Raji (cell line): Measurements from ENCODE around the gene ANKS1A.

ENCODE experiments used
- POLR2A ChIP-seq: IDR thresholded peaks from 2 replicates; pipeline ENCODE4 v1.6.1; 2011; ENCODE audit warnings: low read depth, low read length, control low read depth; ENCODE audit not compliant: insufficient read depth

Gene ANKS1A

DNA sequence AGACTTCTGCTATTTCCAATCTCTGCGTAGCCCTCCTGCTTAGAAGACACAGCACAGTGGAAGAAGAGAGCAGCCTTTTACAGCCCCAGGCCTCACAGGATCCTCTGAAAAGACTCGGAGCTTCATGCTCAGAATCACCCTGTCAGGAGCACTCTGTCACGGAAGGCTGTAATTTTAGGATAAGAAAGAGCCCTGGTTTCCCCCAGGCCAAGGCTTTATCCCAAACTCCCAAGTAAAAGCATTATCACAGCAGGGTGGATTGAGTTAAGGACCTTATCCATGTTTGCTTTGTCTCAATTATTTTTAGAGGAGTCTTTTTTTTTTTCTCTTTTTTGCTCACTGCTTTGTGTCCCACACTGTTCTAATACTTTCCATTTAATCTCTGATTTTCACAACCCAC, 39.2 kb downstream of the ANKS1A start:
- no peak for TF ChIP-seq POLR2A

DNA sequence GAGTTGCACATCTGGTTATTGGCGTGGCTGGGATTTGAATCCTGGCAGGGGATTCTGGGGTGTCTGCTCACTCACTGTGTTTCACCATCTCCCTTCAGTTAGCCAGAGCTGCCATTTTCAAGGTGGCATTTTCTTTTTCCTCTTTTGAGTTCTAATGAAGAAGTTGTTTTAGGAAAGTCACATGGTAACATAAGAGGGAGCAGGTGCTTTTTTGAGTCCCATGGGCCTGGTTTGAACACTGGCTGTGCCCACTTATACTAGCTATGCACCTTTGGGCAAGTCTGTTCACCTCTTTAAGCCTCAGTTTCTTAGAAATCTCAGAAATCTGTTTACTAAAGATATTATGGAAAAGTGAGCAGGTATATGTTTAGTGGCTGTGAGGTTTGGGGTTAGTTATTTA, 39.6 kb downstream of the ANKS1A start:
- TF ChIP-seq POLR2A: no peak

DNA sequence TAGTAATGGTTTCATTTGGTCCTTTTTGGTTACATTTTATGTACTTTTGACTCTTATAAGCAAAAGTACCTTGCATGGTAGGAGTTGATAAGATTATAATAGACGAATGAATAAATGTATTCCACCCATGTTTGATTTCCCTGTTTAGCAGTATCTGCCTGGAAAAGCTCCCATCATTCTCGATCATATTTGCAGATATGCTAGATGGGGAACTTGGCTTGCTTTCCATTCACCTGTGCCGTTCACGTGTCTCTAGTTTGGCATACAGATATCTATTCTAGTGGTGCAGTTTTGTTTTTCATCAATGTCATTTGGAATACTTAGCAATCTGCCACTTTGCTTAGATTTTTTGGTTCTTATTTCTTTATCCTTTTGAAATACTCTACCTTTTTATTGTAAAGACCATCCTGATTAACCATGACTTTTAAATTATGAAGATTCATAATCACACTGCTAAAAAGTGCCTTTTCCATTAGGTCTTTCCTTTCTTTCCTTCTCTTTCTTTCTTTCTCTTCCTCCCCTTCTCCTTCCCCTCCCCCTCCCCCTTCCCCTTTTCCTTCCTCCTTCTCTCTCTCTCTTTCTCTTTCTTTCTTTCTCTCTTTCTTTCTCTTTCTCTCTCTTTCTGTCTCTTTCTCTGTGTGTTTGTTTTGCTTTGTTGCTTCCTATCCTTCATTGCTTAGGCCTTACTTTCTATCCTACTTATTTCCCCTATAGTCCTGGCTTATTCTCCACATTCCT, 40.4 kb downstream of the ANKS1A start:
- TF ChIP-seq POLR2A: no peak

DNA sequence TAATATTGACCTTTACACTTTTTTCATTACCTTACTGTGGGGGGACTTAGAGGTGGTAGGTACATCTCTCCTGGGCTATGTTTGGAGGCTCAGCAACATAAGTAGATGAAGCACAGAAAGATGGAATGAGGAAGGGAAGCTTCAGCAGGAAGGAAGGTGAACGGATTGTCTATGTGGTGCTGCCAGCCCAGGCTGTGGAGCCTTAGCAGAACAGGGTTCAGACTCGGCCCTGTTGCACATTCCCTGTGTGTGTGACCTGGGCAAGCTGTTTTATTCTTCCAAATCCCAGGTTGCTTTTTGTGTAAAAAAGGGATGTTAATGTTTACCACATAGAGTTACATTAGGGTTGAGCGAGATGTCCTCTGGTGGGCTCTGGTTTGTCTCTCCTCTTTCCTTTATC, 41.2 kb downstream of the ANKS1A start:
- TF ChIP-seq POLR2A: no peak

DNA sequence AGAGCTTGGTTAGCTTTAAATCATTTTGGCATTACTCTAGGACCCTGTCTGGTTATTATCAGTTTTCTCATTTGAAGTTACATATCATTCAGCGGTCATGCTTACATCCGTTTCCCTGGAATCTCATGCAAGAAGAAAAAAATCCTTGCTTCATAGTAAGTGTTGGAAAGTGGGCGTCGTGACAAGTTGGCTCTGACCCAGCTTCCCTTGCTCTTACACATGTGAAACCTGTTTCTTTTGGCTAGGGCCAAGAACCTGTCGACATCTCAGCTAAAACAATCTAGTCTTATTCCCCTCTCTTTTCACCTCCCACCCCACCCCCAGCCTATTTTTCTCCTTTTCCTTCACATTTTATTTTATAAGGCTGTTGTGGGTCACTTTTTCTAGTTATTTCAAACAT, 45.5 kb downstream of the ANKS1A start:
- TF ChIP-seq POLR2A: no peak

DNA sequence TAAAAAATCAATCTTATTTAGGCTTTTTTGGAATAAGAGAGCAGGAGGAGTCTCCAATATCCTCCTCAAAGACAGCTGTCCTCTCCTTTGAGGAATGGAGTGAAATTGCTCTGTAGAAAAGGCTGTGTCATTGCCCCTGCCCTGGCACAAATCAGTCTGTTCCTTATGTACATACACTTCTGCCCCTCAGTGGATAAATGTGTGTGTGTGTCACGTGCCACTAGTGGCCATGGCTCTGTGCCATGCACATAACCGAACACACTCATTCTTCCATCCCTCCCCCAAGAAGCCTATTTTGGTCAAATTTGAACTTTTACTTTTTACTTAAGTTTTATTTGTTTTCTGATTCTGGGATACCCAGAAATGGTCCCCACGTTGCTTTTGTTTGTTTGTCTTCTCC, 49.2 kb downstream of the ANKS1A start:
- no peak for TF ChIP-seq POLR2A

DNA sequence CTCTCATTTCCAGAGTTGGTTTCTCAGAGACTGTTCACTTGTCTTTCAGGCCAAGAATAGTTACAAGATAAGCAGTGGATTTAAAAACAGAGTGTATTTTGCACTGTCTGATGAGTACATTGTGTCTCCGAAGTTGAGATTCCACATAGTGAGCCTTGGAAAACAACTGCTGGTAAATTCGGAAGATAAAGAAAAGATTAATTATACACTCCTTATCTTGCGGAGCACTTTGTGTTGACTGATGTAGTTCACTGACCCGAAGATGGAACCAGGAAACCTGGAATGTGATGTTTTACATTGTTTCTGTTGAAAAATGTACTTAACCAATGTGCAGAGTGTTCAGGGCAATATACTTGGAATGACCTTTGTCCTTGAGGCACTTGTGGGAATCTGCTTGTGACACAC, 51.0 kb downstream of the ANKS1A start:
- no peak for TF ChIP-seq POLR2A

DNA sequence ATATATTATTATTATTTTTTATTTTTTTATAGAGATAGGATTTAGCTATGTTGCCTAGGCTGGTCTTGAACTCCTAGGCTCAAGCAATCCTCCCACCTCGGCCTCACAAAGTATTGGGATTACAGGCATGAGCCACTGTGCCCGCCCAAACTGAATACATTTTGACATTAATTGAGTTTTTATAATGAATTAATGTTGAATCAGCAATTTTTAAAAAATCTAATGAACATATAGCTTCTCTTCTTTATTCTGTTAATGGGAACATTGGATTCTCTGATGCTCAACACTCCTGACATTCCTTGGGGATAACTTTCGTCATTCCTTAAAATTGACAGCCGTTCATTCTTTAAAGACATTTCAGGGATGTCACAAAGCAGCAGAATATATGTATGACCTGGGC, 52.4 kb downstream of the ANKS1A start:
- TF ChIP-seq POLR2A: no peak

DNA sequence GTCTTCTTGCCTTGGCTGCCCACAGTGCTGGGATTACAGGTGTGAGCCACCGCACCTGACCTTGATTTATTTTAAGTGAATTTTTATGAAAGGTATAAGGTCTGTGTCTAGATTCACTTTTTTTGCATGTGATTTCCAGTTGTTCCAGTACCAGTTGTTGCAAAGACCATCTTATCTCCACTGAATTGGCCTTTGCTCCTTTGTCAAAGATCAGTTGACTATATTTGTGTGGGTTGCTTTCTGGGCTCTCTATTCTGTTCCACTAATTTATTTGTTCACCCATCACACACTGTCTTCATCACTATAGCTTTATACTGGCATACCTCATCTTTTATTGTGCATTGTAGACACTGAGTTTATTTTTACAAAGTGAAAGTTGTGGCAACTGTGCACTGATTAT, 56.3 kb downstream of the ANKS1A start:
- no peak for TF ChIP-seq POLR2A

DNA sequence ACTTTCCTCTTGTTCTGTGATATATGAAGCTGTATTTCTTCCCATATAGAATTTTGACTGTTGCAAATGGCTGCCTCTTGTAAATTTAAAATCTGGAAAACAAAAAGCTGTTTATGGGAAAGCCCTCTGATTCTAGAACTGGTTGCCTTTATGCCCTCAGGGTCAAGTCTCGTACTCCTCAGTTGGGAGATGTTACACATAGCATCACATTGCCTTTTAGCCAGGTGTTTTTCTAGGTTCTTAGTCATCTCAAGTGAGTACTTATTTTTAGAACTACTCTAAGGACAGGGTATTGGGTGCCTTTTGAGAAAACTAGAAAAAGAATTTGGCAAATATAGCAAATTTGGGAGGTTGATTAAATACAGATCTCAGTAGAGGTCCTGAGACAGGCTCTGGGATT, 58.5 kb downstream of the ANKS1A start:
- no peak for TF ChIP-seq POLR2A

DNA sequence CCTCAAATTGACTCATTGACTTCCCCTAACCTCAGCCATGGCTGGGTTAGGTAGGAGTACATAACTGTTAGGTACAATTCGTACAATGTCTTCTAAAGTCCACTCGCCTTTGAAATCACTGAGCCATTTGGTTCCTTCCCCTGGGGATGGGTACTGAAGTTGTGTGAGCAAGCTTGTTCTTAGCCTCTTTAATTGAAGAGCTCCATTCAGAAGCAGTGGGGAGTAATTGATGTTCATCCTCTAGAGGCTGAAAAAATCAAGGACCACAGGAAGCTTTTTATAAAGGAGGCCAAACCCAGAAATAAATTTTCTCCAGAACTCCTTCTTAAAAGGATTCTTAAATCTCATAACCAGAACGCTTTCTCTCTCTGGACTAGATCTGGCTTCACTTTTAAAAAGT, 60.6 kb downstream of the ANKS1A start:
- TF ChIP-seq POLR2A: no peak

DNA sequence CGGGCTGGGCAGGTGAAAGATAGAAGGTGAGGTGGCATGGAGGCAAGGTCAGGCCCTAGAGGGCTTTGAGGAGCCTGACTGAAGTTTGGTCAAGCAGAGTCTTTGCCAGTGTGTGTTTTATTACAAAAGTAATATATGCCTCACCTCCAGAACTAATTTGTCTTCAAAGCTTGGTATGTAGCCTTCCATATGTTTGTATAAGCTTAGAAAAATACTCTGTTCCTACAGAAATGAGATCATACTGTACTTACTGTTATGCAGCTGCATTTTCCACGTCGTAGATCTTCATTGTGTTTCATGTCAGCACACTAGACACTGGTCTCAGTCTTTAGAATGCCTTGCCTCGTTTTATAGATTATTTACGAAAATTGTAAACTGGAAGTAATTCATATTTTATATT, 61.8 kb downstream of the ANKS1A start:
- TF ChIP-seq POLR2A: no peak

DNA sequence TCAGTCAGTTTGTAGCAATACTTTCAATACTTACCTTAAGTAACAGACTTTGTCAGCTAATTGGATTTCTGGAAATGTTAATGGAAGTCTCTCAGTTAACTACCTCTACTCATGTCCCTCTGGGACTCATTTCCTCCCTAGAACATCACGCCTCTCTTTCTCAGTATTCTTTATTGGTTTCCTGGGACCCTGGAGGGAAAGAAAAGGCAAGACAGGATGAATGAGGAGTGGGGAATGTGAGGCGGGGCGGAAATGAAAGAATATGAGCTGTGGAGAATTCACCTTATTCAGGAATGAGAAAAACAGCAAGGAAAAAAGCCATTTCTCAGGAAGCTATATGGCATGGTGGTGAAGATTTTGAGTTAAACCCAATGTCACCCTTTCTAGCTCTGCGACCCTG, 62.7 kb downstream of the ANKS1A start:
- no peak for TF ChIP-seq POLR2A

DNA sequence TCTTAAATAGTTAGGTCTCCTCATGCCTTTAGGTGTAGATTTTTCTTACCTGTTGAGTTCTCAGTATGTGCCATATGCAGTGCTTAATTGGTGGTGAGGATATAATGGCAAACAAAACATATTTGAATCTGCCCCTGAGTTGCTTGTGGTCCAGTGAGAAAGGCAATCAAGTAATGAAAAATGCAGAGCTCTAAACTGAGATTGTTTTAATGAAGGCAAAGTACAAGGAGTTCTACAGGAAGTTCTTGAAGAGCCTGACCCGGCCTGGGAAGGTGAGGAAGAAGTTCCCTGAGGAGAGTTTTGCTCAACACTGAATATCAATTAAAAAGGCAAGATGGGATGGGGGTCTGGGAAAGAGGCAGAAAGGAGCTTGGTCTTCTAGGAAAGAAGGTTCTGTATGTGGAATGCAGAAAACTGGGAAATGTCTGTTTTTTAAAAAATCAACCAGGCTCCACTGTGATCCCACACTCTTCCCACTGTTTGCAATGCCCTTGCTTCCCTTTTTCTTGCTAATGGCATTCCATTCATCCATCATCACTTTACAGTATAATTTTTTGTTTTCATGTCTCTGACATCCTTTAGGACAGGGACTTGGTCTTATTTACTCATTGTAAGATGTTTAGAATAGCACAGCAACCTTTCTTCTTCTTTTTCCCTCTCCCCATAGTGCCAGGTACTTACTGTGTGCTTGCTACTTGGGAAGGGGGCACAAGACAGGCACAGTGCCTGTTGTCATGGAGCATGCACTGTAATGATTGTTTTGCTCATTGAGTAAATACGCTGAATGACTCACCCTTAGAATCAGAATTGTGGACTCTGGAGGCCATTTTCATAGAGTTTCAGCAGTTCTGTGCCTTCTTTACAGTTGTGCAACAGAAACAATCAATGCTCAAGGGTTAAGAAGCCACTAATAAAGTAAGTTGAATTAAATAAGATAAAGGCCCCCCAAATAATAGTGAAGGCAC, 64.3 kb downstream of the ANKS1A start:
- TF ChIP-seq POLR2A: no peak

DNA sequence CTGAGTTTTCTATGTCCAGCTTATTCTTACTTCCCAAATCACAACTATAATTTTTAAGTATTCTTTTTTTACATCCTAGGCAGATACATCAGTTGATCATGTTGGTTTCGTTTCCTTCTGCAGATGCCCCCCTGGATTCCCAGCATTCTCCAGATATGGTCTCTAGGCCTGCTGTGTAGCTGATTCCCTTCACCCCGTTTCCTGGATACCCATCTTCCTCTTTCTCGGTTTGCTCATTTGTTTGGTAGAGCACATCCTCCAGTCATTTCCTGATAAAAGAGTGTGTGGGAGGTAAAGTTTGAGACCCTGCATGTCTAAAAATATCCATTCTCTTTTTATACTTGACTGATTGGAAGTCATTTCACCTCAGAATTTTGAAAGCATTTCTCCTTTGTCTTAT, 66.4 kb downstream of the ANKS1A start:
- no peak for TF ChIP-seq POLR2A

DNA sequence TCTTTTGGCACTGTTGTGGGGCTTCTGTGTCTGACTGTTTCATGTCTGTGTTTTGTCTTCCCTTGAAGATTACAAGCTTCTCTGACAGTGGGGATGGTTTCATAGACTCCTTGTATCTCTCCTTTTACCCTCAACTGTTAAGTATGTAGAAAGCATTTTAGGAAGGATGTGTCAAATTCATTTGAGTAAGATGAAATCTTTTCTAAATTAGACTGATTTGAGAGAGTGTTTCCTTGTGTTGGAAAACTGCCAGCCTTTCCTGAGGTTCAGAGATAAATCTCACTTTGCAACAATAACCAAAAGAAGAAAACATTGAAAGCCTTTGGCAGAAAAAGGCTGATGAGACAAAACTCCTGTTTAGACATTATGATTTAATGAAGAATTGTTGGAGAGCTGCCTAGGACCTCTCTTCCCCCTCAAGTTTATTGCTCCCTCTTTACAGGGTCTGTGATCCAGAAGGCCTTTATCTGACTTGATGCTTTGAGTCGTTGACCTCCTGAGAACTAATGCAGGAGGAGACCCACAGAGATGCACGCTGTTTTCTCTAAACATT, 68.3 kb downstream of the ANKS1A start:
- TF ChIP-seq POLR2A: no peak
